Measurements from ENCODE around the gene FANCL.
"Not testable (repeated sequence)": the region's sequence is repeated elsewhere in the genome, so short reads cannot be mapped to it uniquely, and the experiment has no call there.

- TF ChIP-seq CTCF (IDR thresholded peaks at IDR 0.05; ENCODE audit: borderline replicate concordance, extremely low read depth, low read length, poor library complexity, severe bottlenecking); EZH2 (IDR thresholded peaks at IDR 0.05; ENCODE audit: borderline replicate concordance, low read depth, low read length, severe bottlenecking): not testable (repeated sequence)
Measured at GRCh38 chr2:58251331-58252201, 10.4 kb upstream of the FANCL start.
